Astrocyte of the cerebellum (primary cell): ENCODE measurements around the gene PRR18.
"Not testable (repeated sequence)": the region's sequence is repeated elsewhere in the genome, so short reads cannot be mapped to it uniquely, and the experiment has no call there.

Experiments
- DNase-seq: peaks from one replicate; pipeline ENCODE4 v3.0.0-alpha.2; 2011; ENCODE audit warnings: low read depth
- H3K4me3 ChIP-seq: 2 replicates; pipeline ENCODE4 v1.5.1; 2011; ENCODE audit warnings: mild to moderate bottlenecking, low read depth, low read length, moderate library complexity
- CTCF ChIP-seq: IDR thresholded peaks from 2 replicates; pipeline ENCODE4 v1.5.1; 2012; ENCODE audit warnings: low read length, low read depth, moderate library complexity, mild to moderate bottlenecking; ENCODE audit errors: missing control alignments
- in situ Hi-C: cut with HindIII; loops from 2 replicates; pipeline ENCODE4 v1.10.0; 2017; ENCODE audit warnings: low sequenced_read_pairs

Gene PRR18

GRCh38 chr6:166351715-166352285, 43.6 kb upstream of the PRR18 start:
- no peak for DNase-seq
- H3K4me3 ChIP-seq = no peak overlapping the region
- TF ChIP-seq CTCF = no peak
- in situ Hi-C loops = no loop called here

GRCh38 chr6:166348305-166348949, 40.2 kb upstream of the PRR18 start:
- H3K4me3 ChIP-seq = no peak overlapping the region
- TF ChIP-seq CTCF = no peak
- no peak for DNase-seq
- in situ Hi-C loops = no loop called here

DNA sequence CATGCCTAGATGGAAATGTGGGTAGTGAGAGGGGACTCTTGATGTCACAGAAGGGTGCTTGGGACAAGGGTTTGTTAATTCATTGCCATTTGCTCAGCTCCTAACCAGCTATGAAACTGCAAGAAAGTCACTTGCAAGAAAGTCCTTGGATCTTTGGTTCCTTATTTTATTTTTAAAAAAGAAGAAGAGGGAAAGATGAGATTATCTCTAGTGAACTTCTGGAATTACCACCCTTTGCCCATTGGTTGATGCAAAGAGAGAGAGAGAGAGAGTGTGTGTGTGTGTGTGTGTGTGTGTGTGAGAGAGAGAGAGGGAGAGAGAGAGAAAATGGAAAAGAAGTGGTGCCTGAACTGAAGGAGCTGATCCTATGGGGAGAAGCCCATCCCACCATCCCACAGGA, 38.8 kb upstream of the PRR18 start:
- no peak overlapping the region for H3K4me3 ChIP-seq
- in situ Hi-C loops = no loop called here
- TF ChIP-seq CTCF = no peak
- DNase-seq = no peak

DNA sequence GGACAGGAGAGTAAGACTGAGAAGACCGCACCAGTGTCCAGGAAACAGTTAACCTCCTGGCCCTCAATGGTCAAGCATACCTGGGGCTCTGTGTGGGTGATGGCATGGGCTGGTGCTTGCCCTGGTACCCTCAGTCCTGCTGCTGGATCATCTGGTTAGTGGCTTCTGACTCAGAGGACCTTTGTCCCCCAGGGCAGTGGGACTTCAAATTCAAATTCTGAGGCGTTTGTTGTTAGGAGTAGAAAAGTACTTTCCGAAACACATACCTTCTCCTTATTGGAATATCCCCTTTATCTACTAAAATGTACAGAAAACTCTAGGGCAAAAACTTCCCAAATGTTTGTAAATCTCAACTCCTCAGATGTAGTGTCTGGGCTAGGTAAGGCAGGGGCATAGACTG, 38.3 kb upstream of the PRR18 start:
- no peak for DNase-seq
- in situ Hi-C loops = no loop called here
- TF ChIP-seq CTCF = no peak
- no peak overlapping the region for H3K4me3 ChIP-seq

- H3K4me3 ChIP-seq, in situ Hi-C loops, DNase-seq: not testable (repeated sequence)
Observed at GRCh38 chr6:166345672-166346071, 37.5 kb upstream of the PRR18 start.

DNA sequence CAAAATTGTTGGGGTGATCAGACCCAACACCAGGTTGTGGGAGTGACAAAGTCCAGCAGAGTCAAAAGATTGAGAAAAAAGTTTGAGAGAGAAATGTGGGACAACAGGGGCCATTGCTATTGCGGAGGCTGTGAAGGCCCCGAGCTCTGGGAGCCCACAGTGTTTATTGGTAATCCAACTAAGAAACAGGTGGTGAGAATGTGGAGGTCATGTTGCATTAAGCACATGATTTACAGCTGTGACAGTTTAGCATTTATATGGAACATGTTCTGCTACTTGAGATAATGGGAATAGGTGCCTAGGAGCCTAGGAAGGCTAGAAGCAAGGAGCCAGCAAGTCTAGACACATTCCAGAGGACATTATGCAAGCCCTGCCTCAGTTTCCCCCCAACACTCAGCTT, 36.7 kb upstream of the PRR18 start:
- DNase-seq, in situ Hi-C loops, H3K4me3 ChIP-seq: not testable (repeated sequence)

GRCh38 chr6:166344240-166344639, 36.0 kb upstream of the PRR18 start:
- no peak for DNase-seq
- in situ Hi-C loops = no loop called here
- no peak overlapping the region for H3K4me3 ChIP-seq
- TF ChIP-seq CTCF = no peak

- TF ChIP-seq CTCF = no peak
- in situ Hi-C loops = no loop called here
- no peak for DNase-seq
- peak overlapping the region; percentile 94 for H3K4me3 ChIP-seq
Observed at GRCh38 chr6:166343150-166343487, 34.9 kb upstream of the PRR18 start.
